DOHH2 (cell line): Measurements from ENCODE around the gene XIRP2.

Experiments used
- CTCF ChIP-seq: fragments of 200-600 bp; sonication (generic); IDR thresholded peaks from one replicate; pipeline ENCODE4 v1.5.1; 2014; ENCODE audit warnings: antibody characterized with exemption, mild to moderate bottlenecking, low read depth, low read length; ENCODE audit not compliant: poor library complexity, severe bottlenecking
- EZH2phosphoT487 ChIP-seq: fragments of 200-600 bp; sonication (generic); IDR thresholded peaks from 2 replicates; pipeline ENCODE4 v1.6.1; 2017; ENCODE audit warnings: borderline replicate concordance, mild to moderate bottlenecking, antibody characterized with exemption, low read length, moderate library complexity, mixed read lengths

- TF ChIP-seq CTCF: no peak
- TF ChIP-seq EZH2phosphoT487: no peak
These were observed 295.7 kb downstream of the XIRP2 start for GRCh38 chr2:167183931-167184330.
